Measurements from ENCODE around the gene ALDH3B1.
A peak's percentile ranks its signal among the peaks of the same experiment; 100 is the strongest.

The ALDH3B1 gene

DNA sequence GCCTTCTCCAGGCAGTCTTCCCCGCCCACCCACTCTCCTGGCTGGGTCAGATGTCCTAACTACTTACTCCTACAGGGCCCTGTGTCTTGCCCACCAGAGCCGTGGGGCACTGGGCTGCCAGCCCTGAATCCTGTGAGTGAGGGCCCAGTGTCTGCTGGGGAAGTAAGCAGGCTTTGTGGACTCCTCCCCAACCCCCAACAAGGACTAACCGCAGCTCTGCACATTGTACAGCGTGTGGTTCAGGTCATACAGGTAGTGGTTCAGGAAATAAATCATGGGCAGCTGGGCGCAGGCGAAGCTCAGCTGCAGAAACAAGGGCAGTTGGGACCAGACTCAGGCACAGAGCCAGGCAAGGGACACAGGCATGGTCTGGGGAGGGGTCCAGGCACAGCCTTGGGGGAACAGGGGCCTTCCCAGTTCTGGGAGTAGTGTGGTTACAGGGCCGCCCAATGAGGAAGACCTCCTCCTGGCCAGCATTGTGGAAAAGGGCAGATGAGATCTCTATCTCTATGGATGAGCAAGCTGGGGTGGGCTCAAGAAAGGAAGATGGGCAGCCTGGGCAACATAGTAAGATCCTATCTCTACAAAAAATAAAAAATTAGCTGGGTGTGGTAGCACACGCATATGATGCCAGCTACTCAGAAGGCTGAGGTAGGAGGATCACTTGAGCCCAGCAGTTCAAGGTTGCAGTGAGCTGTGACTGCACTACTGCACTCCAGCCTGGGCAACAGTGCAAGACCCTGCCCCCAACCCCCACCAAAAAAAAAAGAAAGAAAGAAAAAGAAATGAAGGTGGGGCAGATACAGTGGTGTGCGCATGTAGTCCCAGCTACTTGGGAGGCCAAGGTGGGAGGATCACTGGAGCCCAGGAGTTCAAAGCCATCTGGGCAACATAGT is 11.7 kb upstream of the ALDH3B1 start:
- DNase-seq = no peak

DNA sequence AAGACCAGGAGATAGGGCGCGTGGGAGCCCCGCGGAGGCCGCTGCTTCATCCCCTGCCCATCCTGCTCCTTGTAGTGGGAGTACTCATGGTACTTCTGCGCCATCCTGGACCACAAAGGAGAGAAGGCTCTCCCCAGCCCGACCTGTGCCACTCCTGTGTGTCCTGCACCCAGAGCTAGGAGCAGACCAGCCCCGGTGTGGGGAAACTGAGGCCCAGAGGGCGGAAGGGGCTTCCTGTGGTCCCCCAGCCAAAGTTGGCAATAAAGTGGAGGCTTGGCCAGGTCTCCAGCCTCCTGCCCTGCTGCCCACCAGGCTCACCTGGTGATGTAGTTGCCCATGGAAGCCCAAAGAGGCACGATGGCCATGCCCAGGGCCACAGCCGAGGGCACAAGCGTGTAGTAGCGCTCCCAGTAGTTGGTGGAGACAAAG is 10.9 kb upstream of the ALDH3B1 start:
- no peak for DNase-seq

DNA sequence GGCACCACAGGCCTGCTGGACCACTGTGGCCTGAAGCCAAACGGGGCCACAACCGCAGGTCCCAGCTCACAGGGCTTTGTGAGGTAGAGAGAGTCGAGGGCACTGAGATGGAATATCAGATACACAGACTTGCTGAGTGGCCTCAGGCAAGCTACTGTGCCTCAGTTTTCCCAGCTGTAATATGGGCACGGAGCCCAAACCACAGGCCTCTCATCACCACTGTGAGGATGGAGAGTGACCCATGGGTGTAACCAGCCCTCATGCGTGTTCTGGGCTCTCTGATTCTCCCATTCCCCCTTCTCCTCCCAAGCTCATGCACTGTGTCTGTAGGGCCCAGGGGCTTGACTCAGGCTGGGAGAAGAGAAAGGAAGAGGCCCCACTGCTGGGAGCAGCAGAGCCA is 10.4 kb upstream of the ALDH3B1 start:
- no peak for DNase-seq

DNA sequence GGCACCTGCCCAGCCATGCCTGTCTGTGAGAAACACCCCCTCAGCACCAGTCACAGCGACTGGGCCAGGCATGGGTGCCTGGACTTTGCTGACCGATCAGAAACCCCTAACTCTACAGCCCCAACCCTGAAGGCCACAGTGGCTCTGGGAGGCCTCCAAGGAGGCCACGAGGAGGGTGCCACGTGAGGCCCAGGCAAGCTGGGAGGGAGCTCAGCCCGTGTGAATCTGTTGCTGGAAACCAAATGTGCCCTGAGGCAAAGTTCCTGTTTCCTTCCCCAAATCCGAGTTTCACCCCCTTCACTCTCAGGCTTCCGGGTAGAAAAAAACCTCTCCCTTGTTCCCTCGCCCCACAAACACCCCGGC is 7.6 kb upstream of the ALDH3B1 start:
- DNase-seq = no peak

DNA sequence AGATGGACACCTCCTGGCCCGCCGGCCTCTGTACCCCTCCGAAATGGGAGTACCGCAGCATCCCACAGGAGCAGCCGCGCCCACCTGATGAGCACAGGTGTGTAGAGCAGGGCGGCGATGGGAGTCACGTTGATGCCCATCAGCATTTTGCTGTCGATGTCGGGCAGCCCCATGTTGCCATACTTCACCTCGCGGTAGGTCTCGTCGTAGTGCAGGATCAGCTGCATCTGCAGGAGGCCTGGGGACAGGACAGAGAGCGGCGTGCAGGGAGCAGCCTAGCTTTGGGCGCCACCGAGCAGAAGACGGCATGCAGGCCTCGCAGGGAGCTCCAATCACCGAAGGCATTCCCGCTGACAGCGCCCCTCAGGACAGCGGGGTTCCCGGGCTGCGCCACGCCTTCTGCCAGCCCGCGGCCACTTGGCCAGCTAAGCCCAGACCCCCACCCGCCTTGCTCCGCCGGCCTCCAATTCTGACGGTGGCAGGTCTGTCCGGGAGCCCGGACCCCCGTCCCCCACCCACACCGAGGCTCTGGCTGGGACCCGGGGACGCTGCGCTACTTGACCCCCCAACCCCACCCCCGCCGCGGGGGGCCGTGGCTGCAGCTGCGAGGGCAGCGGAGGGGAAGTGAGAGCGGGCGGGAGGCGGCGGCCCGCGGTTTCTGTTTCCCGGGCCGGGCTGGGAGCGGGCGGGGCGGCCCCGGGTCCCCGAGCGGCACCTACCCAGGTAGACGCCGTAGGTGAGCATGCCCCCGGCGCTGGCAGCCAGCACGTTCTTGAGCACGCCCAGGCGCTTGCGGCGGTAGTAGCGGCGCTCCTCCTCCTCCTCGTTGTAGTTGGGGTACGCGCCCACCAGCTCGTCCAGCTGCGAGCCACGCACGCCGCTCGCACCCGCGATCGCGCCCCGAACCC is 6.9 kb upstream of the ALDH3B1 start:
- peak; percentile 45 for DNase-seq

DNA sequence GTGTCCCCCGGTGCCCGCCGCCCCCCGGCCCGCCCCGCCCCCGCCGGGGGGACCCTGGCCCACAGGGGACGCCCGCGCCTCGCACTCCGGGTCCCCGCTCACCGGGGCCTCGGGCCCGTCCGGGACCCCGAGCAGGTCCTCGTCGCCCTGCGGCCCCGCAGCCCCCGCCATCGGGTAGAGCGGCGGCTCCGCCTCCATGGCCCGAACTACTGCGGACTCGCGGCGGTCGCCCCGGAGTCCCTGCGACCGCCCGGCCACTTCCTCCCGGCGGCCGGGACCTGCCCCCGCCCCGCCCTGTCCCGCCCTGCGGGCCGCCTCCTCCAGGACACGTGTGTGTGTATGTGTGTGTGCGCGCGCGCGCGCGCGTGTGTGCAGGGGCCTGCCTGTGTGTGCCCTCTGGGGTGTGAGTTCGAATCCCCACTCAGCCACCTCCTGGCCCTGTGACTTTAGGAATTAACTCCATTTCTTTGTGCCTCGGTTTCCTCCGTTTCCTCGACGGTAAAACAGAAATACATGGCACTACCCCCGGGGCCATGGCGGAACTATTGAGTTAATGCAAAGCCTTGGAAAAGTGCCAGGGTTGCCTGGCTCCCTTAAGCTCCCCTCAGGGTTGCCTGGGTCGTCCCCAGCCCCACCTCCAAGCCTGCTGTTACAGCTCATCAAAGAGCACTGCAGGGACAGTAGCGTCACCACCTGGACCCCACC is 6.1 kb upstream of the ALDH3B1 start, which contains the start of gene UNC93B1:
Gene UNC93B1, minus strand, starts transcription at position 252 of the 705 bp plus-strand sequence. Its CDS starts 54 bp downstream, at position 198.
- DNase-seq = peak; percentile 83

DNA sequence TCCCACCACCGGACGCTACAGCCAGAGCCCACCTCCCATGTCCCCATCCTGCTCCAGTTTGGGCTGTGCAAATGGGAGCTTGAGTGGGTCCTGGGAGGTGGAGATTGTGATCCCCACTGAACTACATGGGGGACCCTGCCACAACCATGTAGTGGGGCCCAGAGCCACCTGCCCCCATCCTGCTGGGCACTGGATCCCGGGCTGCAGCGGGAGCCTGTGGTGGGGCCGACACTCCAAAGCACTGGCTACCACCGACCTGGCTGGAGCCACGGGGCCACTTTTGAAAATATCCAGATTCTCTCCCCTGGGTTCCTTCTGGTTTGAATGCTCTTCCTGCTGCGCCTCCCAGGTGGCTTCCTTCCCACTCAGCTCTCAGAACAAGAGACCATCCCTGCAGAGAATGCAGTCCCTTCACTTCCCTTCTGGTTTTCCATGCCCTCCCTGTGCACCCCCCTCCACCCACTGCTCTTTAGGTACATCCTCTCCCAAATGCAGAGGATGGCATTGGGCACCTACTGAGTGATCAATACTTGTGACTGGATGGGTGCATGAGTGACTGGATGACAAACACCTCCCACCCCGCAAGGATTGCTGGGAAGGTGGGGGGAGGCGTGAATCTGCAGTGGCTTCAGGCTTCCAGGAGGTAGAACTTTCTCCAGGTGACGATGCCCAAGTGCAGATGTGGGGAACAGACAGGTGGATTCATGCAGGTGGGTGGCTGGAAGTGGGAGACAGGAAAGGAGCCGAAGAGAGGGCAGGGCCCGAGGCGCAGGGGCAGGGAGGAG is 5.4 kb upstream of the ALDH3B1 start:
- DNase-seq = no peak

DNA sequence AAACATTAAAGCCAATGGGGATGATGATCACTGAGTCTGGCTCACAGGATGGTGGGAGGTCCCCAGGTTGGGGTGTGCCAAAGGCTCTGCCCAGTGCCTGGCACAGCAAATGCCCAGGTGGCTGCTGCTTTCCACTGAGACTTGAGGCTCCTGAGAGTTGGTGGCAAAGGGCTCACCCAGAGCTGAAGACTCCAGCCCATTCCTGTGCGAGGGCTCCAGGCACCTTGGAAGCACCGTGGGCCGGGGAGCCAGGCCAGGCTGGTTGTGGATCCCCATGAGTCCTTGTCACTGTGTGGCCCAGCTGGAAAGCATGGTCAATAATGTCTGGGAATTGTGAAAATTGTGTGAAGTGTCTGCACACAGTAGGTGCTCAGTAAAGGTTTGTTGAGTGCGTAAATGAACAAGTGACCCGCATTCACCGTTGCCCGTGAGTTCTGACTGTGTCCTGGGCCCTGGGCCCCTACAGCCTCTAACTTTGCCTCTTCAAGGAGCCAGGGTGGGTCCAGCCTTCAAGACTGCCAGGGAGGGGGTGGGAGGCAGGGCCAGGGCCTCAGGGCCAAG is 3.4 kb upstream of the ALDH3B1 start:
- DNase-seq = no peak

DNA sequence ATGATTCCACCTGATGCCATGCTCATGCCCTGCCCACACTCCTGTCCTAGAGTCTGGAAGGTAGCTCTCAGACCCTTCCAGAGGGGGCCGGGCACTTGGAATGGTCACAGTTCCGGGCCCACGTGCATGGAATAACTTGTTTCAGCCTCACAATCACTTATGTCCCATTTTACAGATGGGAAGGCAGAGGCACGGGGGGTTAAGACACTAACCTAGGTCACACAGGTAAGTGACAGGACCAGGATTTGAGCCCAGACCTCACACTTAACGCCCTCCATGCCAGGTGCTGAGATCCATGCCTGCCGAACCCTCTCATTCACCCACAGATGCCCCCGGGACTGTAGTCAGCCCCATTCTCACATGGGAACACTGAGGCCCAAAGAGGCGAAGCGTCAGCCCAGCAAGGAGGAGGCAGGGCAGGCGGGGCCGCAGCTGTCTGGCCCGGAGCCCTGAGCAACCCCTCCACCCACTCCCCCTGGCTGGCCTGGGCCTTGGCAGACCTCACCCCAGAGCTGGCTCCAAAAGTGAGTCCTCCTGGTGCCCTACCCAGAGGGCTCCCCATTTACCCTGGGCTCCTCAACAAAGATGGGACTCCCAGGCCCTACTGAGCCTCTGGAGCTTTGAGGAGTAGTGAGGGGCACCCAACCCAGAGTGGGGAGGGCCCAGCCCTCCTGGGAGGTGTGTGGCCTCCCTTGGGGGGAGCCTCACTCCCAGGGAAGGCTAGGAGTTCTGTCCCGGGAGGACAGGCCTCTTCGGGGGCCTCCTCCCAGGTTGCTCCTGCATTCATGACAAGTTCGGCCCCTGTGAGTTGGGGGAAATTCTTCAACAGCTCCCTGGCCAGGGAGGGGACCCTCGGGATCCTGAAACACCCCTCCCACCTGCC is 2.4 kb upstream of the ALDH3B1 start:
- no peak for DNase-seq

DNA sequence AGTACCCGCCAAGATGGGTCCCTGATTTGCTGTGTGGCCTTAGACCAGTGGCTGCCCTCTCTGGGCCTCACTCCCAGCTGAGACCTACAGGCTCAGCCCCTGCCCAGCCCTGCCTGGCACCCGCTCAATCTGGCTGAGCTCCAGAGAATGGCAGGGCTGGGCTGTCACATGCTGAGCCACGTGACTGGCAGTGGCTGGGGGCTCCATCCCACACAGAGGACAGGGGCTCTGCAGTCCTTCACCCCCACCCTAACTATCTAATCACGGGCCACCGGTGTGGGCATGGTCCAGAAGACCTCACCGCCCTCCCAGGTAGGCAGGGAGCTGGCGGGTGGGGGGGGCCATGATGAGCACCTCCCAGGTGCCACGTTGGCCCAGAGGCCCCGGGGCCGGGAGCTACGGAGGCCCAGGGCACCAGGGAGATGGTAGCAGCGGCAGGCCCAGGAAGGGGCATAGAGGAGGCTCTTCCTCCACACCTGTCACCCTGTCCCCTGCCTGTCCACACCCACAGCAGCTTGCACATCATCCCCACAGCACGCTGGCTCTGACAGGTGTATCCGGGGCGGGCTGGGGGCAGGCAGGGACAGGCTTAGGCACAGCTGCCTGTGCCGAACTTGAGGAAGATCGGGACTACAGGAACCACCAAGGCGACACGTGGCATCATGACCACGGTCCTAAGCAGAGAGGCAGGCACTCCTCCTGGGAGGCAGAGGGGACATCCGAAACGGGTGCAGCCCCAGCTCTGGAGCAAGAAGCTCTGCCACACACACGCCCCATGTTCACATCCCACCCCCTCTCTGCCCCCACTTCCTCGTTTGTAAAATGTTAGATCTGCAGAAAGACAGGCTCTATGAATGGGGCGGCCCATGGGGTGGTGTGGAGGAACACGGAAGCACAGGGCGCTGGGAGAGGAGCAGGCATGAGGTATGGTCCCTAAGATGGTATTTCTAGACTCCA is 1.5 kb upstream of the ALDH3B1 start:
- DNase-seq = peak; percentile 77

DNA sequence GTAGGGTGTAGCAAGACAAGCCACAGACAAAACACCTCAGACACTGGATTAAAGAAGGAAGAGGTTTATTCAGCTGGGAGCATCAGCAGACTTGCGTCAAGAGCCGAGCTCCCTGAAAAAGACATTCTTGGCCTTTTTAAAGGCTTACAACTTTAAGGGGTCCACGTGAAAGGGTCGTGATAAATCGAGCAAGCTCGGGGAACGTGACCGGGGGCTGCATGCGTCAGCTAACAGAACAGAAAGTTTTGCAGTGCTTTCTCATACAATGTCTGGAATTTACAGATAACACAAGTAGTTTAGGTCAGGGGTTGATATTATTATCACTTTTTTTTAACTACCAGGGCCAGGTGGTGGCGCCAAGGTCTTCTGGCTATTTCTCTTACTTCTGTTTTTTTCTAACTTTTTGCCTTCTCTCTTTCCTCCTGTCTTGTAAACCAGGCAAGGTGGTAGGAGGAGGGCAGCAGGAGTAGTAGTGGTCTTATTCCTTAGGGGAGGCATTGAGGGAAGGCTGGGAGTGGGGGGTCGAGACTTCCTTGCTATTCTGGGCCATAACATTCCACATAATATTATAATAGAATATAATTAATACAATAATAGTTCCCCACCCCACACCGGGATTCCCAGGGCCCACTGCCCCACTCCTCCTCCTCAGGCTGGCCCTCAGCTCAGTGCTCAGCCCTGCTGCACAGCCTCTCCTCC is 587 bp upstream of the ALDH3B1 start:
- no peak for DNase-seq

DNA sequence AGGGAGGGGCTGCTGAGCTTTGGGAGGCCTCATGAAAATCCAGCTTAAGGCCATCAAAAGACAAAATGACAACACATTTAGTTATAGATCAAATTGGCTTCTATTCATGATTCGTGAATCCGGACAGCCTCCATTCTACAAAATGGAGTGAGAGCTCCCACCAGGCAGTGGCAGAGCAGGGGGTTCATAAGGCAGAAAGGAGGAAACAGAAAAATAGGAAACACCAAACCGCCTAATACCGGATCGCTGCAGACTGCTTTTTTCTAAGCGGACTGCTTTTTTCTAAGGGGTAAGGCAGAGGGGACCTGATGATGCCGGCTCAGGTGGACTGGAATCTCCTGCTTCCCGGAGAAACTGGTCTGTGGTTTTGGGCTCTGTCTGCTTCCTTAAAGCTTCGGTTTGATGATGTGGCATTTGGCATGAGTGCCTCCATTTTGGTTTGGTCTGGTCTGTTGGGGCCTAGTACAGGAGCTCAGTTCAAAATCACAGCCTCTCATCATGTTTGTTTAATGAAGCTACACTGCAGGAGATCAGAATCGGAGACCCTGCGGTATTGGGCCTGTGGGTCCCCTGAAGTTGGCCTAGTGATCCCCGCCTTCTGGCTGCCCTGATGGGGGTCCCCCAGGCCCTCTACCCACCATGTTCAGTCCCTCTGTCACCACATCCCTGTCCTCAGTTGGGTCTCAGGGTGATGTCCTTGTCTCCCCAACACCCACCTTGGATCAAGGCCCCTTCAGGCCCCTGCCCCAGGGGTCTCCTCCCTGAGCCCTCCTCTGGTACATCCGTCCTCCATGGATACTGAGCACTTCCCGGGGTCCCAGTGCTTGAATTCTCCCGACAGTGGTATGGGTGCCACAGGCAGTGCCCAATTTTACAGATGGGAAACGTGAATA is 1.2 kb downstream of the ALDH3B1 start:
- DNase-seq = no peak

DNA sequence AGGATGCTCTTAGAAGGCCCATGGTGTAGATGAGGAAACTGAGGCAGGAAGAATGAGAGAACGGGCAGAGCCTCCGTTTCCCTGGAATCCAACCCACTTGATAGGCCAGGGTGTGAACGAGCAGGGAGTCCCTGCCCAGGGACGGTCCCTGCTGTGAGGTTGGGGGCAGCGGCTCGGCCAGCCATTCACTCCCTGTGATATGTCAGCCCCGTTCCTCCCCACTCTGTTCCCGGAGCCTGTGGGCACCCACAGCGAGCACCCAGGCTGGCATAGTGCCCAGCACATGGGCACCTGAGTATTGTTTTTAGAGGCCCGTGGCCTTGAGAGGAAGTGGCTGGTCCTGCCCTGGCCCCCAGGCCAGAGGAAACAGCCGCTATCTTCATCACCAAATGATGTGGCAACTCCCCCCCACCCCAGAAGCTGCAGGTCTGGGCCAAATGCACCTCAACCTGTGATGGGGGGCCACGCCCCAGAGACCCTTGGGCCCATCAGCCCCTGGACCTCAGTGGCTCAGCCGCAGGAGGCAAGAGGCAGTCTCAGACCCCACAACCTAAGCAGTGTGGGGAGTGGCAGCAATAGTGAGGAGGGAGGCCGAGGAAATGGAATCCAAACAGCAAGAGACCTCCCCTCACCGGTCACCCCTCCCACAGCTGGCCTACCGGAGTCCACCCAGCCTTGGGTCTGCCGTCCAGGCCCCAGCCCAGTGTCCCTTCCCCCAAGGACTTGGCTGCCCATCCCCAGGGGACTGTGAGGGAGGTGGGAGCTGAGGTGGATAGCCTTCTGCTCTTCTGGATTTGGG is 2.1 kb downstream of the ALDH3B1 start:
- DNase-seq = no peak

DNA sequence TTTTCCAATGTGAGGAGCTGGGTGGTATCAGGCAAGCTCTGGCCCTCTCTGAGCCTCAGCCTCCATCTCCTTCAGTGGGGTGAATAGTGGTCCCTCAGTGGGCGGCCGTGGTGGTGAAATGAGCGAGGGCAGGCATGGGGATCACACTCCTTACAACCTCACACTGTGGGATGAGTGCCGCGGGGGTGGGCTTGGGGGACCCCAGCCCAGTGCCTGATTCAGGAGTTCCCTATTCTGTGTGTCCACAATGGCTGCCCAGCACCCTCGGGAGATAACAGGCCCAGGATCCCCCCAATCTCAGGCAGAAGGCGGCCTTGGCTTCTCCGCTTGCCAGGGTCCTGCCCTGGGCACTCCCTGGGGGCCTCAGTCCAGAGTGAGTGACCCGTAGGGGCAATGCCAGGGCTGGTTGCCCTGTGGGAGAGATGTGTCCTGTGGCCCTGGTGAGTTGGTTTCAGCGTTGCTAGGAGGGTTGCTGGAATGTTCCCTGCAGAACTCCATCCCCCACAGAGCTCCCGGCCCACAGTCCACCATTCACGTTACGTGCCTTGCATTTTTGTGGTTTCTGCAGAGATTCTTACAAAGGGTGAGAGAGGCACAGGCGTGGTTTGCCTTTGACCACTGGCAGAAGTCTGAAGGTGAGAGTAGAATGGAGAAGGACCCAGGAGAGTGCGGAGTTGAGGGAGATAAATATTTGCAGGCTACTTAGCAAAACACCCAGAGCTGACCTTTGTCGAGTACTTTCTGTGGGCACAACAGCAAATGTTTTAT is 2.9 kb downstream of the ALDH3B1 start:
- DNase-seq = no peak

DNA sequence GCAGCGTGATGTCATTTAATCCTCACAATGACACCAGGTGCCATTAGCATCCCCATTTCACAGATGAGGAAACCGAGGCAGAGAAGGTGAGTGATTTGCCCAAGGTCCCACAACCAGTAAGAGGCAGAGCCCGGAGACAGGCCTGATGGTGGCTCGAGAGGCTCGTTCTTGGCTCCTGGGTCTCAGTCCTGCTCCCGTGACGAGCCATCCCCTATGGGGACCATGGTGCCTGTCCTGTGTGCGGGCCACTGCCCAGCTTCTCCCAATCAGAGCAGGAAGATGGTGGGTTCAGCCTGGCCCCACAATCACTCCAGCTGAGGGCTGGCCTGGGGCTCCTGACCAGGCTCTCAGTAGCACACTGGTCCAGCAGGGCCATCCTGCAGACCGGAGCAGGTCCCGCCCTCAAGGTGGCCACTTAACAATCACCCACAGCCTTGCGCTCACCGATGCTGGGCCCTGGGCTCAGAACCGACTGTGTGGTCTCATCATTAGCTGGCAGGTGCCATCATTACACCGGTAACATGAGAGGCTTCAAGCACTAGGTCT is 3.6 kb downstream of the ALDH3B1 start:
- no peak for DNase-seq

Data from NCI-H345 (cell line).